Transverse colon (tissue), 4 donors: Measurements from ENCODE around the gene FAM171A1.

ENCODE experiments used
- EP300 ChIP-seq: sonication (generic); formaldehyde crosslinking; IDR thresholded peaks from one replicate; pipeline ENCODE4 v1.6.1; 2017; ENCODE audit warnings: antibody characterized with exemption, low read depth
- POLR2A ChIP-seq: fragments of 450-650 bp; IDR thresholded peaks from one replicate; pipeline ENCODE4 v1.6.1; 2016; ENCODE audit warnings: antibody characterized with exemption, mild to moderate bottlenecking, moderate library complexity
- POLR2AphosphoS5 ChIP-seq, 3 donors: sonication (generic); formaldehyde crosslinking; IDR thresholded peaks; one replicate each; pipeline ENCODE4 v1.6.1; 2016; ENCODE audit warnings: antibody characterized with exemption in 3 of 3
- TF ChIP-seq, protein P1 (sequence below), 5 experiments: fragments of 200-600 bp in 3 of 5; fragments of 450-650 bp in 2 of 5; sonication (generic) in 3 of 5; IDR thresholded peaks; 1 replicate in 2 of 5; 2 replicates in 3 of 5; pipeline ENCODE4 v1.5.1; 2016 to 2017; ENCODE audit warnings: antibody characterized with exemption in 5 of 5, inconsistent platforms in 3 of 5, mild to moderate bottlenecking in 2 of 5, moderate library complexity in 1 of 5

DNA sequence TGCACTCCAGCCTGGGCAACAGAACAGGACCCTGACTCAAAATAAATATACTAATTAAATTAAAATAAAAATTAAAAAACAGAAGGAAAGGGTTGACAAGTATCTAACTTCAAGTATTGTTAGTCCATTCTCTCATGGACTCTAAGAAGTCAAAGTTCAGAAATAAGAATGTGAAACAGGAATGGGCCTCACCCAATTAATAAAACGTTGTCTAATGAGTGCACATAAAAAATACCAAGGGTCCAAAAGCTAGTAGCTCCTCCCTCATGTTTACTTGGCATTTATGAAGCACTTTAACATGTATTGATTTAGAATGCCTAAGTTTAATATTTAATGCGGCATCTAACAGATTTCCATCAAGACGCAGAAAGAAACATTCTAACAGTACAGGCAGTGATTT lies 18.9 kb downstream of the FAM171A1 start:
- TF ChIP-seq, protein P1, sequence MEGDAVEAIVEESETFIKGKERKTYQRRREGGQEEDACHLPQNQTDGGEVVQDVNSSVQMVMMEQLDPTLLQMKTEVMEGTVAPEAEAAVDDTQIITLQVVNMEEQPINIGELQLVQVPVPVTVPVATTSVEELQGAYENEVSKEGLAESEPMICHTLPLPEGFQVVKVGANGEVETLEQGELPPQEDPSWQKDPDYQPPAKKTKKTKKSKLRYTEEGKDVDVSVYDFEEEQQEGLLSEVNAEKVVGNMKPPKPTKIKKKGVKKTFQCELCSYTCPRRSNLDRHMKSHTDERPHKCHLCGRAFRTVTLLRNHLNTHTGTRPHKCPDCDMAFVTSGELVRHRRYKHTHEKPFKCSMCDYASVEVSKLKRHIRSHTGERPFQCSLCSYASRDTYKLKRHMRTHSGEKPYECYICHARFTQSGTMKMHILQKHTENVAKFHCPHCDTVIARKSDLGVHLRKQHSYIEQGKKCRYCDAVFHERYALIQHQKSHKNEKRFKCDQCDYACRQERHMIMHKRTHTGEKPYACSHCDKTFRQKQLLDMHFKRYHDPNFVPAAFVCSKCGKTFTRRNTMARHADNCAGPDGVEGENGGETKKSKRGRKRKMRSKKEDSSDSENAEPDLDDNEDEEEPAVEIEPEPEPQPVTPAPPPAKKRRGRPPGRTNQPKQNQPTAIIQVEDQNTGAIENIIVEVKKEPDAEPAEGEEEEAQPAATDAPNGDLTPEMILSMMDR (IDR thresholded peaks at IDR 0.05): no peak
- TF ChIP-seq POLR2AphosphoS5 (IDR thresholded peaks at IDR 0.05): no peak
- TF ChIP-seq EP300: no peak
- no peak for TF ChIP-seq POLR2A
